AG10803 (cell line): ENCODE data around the gene LDAF1.

ENCODE experiments used
- DNase-seq: peaks from one replicate; pipeline ENCODE4 v3.0.0; 2010; ENCODE audit warnings: low read depth
- H3K4me3 ChIP-seq: 2 replicates; pipeline ENCODE4 v1.5.1; 2011; ENCODE audit warnings: mild to moderate bottlenecking, low read length, control low read depth
- CTCF ChIP-seq: conservative IDR thresholded peaks from 2 replicates; pipeline ENCODE4 v1.5.1; 2011; ENCODE audit warnings: mild to moderate bottlenecking, low read length, control low read depth, inconsistent platforms

The LDAF1 gene

DNA sequence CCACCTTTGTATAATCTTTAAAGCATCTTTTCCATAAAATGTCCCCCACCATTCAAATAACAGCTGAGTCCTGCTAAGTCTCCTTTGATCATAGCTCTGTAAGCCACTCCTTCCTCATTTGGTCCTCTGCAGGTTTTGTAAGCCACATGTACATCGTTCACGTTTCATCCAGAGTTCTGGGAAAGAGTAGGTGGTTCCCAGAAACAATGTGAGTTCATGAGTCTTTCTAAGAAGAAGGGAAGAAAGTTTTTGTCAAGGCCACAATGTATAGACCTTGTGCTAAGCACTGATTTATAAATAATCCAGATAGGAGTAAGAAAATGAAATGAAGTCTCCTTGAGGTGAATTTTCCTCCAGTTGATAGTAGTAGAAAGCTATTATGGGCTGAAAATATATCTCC, 66.3 kb downstream of the LDAF1 start:
- no peak for DNase-seq
- H3K4me3 ChIP-seq: no peak overlapping the region
- no peak for TF ChIP-seq CTCF

DNA sequence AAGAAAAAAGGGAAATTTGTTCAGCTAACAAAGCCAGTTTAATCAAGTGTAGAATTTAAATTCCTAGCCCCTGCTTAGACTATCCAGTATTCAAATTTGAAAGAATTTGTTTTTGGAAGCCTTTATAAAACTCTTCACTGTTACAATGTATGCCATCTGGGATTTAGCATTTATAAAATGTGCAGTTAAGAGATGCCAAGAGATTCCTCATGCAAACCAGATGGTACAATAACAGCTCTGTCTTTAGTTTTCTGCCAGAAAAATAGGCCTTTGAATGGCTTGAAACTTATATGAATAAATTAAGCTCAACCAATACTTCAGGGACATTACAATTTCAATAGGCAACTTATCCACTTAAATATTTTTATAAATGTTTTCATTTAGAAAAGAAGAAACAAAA, 68.3 kb downstream of the LDAF1 start:
- TF ChIP-seq CTCF: no peak
- DNase-seq: peak; percentile 3
- H3K4me3 ChIP-seq: no peak overlapping the region

DNA sequence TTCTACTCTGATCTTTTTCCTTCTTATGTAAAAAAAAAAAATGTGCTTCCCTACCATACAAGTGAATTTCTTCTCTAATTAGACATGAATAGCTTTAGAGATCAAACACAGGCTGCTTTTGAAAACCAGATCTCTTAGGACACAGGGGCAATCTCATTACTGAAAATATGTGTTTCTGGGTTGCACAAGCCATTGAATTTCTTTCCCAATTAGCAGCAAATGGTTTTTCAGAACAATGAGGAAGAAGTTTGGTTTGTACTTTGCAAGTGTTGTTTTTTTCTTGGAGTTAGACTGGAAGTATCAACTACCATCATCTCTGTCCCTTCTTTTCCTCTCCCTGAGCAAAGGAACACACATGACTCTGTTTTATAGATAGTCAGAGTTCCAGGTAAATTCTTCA, 69.4 kb downstream of the LDAF1 start:
- no peak for DNase-seq
- no peak overlapping the region for H3K4me3 ChIP-seq
- TF ChIP-seq CTCF: no peak

GRCh38 chr16:21228361-21228872, 69.9 kb downstream of the LDAF1 start:
- H3K4me3 ChIP-seq: no peak overlapping the region
- TF ChIP-seq CTCF: no peak
- no peak for DNase-seq
